Stromal cell of bone marrow (primary cell): Measurements from ENCODE around the gene NRP1.

ENCODE experiments used
- DNase-seq: peaks from one replicate; pipeline ENCODE4 v3.0.0-alpha.2; 2012; ENCODE audit warnings: low read depth

NRP1 gene

GRCh38 chr10:33260403-33261149 is 73.9 kb downstream of the NRP1 start:
- no peak for DNase-seq

DNA sequence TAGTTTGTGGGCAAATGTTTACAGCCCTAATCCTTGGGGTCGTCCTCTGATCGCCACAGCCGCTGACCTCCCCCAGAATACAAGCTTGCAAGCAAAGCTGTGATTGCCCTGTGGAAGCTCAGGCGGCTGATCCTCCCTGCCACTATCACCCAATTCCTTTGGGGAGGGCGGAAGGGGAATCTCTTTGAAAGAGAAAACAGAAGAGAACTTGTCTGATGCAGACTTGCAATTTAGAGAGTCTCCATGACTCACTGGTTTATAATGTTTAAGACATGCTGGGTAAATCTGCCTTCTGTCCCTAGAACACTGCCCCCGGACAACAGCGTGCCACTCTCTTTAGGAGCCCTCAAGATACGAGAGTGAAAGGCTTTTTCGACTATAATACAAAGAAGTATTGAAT is 75.5 kb downstream of the NRP1 start:
- no peak for DNase-seq

GRCh38 chr10:33257439-33258080 is 76.9 kb downstream of the NRP1 start:
- DNase-seq = no peak

DNA sequence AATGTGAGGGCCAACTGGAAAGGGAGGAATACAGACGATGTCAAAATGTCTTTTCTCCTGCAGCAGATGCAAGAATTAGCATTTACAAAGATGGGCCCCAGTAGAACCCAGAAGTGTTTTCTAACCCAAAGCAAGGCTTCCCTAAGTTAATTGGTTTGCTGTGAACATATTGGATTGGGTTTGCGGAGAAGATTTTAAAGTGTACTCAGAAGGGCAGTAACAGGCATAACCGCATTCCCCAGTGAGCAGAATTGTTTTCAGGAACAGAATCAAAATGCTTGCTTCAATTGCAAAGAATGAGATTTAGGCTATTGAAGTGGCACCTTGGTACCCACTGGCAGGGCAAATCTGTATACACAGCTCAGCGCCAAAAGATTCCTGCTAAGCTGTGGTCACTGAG is 78.0 kb downstream of the NRP1 start:
- DNase-seq = no peak

- DNase-seq = no peak
Observed at GRCh38 chr10:33254556-33255160, 79.8 kb downstream of the NRP1 start.

GRCh38 chr10:33253411-33253810 is 81.1 kb downstream of the NRP1 start:
- no peak for DNase-seq

DNA sequence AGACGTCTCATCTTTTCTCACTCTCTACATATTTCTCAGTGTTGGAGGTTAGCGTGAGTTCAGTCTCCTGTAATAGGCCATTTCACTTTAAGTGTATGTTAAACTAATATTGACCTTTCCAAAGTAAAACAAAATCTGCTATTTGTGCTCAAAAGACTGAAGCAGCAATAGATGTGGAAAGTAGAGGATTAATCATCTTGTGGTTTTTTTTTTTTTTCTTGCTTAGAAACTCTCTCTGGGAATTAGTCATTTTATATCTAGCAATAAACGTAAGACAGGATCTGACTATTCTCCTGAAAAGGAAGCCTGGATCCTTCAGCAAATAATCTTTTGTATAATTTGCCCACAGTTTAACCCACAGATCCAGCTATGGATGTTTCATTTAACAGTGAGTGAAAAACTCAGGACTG is 81.7 kb downstream of the NRP1 start:
- peak; percentile 74 for DNase-seq

DNA sequence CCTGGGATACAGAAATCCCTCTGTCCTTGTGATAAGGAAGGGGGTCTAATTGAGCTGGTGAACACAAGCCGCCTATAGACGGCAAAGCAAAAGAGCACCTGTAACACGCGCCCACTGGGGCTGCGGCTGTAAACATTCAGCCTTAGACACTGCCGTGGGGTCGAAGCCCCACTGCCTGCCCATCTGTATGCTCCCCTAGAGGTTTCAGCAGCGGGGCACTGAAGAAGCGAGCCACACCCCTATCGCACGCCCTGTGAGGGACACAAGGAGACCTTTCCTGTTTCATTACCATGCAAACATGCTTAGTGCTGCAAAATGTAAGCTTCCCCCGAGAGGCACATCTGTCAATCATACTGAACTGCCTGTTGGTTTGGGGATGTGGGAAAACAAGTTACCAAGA is 82.1 kb downstream of the NRP1 start:
- no peak for DNase-seq

DNA sequence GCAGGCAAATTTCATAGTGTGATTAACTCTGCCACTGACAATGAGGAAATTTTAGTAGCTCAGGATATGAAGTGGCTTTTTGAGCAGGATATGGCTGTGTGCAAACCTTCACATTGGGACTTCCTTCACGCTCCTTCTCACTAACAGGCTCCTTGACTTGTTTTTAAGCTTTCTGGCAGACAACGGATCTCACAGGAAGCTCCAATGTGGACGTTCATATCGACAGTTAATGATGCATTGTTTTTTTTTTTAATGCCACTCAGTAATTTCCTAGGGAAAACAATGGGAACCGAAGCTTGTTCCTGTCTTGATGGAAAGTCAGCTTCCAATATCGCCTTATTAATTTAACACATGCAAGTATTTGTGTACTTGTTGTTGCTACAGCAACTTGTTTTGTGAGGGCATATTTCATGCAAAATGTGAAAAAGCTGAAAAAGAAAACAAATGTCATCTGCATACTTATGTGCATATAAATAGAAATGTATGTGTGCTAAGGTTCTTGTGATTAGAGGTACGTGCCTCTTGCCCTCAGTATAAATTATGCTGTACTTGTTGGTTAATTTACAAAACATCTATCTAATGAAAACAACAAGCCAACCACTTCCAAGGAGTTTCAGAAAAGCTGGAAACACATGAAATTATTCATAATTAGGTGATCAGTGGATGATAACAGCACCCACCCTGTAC is 84.7 kb downstream of the NRP1 start:
- DNase-seq = no peak

DNA sequence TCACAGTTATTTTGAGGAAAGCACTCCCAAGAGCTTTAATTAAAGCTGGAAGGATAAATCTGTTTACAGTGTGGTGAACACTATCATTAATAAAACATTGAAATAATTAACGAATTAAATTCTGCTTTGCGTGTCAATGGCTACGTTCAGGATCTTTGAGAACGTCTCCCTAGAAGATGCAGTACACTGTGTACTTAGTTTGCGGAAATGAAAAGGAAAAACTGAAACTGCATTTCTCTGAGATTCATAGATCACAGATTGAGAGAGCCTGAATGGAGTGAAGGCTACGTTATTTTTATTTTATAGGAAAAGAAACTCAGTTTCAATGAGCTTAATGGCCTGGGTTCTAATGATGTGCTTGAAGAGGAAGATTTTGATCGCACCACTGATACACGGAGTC is 85.3 kb downstream of the NRP1 start:
- DNase-seq = no peak

GRCh38 chr10:33248638-33249037 is 85.8 kb downstream of the NRP1 start:
- DNase-seq = peak; percentile 57

- no peak for DNase-seq
Observed at GRCh38 chr10:33247221-33247922, 87.1 kb downstream of the NRP1 start.

- DNase-seq = no peak
Observed at GRCh38 chr10:33245343-33245742, 89.1 kb downstream of the NRP1 start.

GRCh38 chr10:33244354-33244967 is 90.0 kb downstream of the NRP1 start:
- DNase-seq = no peak

DNA sequence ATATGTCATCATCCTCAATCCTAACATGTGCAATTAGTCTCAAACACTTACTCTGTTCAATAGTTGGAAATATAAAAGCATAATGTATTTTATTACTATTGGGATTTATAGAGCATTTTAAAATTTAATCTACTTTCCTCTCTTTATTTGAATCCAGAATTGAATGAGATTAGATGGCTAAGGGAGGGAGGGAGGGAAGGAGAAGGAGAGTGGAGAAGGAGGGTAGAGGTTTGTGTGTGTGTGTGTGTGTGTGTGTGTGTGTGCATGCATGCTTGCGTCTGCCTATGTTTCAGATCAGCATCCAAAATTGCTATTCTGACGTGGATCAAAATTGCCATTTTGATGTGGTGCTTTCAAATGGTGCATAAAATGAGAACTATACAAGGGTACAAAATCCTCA is 90.8 kb downstream of the NRP1 start:
- DNase-seq = no peak

- no peak for DNase-seq
Observed at GRCh38 chr10:33242931-33243330, 91.5 kb downstream of the NRP1 start.

DNA sequence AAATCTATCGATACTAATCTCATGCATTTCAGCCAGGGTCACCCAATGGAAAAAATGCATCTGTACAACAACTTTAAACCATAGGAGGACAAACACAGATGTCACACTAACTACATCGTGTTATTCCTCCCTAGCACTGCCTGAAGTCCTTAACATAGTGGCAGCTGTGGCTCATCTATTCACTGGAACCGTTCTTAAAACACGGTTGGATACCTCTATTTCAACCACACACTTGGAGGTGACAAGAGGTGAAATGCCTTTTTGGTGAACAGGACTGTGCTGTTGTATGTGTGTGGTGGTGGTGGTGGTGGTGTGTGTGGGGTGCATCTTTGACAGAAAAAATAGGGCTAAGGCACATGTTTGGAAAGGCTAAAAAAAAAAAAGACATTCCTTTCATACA is 93.1 kb downstream of the NRP1 start:
- DNase-seq = no peak

DNA sequence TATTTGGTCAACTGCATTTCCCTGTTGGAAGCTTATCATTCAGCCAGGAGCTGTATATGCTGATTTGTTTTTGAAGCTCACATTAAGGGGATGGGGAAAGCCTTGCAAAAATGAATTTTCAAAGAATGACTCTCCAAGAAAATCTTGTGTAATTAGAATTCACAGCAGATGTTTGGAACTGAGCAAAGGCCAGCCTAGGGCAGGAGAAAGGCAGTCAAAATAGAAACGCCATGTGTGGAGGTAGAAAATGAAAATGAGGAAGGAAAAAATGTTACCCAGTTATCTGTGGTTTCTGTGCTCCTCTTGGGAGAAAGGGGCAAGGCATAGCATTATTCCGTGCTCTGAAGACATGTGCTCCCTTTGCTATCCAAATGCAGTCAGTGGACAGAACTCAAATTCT is 93.5 kb downstream of the NRP1 start:
- DNase-seq = peak; percentile 37

- no peak for DNase-seq
Observed at GRCh38 chr10:33240258-33240657, 94.2 kb downstream of the NRP1 start.

- DNase-seq = no peak
Observed at GRCh38 chr10:33239257-33239656, 95.2 kb downstream of the NRP1 start.

GRCh38 chr10:33238643-33239042 is 95.8 kb downstream of the NRP1 start:
- DNase-seq = no peak
